Hypothalamus (tissue), 51 donors: ENCODE measurements around the gene ZNF429.
"Not testable (repeated sequence)": the region's sequence is repeated elsewhere in the genome, so short reads cannot be mapped to it uniquely, and the experiment has no call there.

Experiments used
- DNase-seq, 51 donors: peaks; one replicate each; lab custom pipeline; 2025; lab: John Stamatoyannopoulos, UW

The ZNF429 gene

GRCh38 chr19:21505459-21506451 is at the start of gene ZNF429:
ZNF429 (plus strand) TSS chr19:21505602; CDS start chr19:21505772, 170 bp downstream.
- DNase-seq, result peak; percentile 54 to 95 (median 85)

DNA sequence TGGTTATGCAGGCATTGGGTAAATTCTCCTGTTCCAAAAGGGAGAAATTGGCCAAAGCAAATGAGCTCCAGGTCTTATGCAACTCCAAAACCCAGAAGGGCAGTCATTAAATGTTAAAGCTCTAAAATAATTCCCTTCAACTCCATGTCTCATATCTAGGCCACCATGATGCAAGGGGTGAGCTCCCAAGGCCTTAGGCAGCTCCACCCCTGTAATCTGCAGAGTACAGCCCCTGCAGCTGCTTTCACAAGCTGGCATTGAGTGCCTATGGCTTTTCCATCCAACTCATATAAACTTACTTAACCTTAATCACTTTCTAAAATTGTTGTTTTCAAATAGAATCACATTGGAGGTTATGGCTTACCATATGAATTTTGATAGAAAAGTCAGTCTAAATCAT is 44.7 kb upstream of the ZNF429 start:
- no peak for DNase-seq

GRCh38 chr19:21462540-21462939 is 42.9 kb upstream of the ZNF429 start:
- DNase-seq, result no peak

GRCh38 chr19:21463449-21464105 is 41.8 kb upstream of the ZNF429 start:
- peak in 23 of 51 donors; percentile 4 to 51 (median 19) for DNase-seq

DNA sequence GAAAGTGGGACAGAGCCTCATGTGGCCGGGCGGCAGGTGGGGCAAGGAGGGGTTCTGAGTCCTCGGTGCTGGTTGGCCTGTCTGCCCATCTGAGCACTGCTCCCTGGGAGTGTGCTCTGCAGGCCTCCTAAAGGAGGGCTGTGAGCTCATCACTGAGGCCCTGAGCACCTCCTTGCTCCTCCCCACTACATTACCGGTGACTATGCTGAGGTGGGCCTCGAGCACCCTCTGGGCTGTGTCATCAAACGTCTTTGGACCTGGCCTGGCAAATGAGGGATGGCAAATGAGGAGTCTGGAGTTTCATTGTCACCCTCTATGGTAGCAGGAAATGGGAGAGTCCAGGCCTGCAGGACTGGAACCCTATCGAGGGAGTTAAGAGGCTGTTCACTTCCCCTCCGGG is 38.8 kb upstream of the ZNF429 start:
- DNase-seq, result no peak

GRCh38 chr19:21468791-21469190 is 36.6 kb upstream of the ZNF429 start:
- DNase-seq, result no peak

DNA sequence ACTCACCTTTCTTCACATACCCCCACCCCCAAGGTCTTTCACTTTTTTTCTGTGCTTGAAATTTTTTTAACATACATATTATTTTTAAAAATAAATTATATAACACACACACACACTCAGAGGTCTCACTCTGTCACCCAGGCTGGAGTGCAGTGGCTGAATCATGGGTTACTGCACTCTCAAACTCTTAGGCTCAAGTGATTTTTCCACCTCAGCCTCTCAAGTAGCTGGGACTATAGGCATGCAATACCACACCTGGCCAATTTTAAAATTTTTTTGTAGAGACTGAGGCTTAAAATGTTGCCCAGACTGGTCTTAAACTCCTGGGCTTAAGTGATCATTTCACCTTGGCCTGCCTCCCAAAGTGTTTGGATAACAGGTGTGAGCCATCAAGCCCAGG is 32.9 kb upstream of the ZNF429 start:
- no peak for DNase-seq

DNA sequence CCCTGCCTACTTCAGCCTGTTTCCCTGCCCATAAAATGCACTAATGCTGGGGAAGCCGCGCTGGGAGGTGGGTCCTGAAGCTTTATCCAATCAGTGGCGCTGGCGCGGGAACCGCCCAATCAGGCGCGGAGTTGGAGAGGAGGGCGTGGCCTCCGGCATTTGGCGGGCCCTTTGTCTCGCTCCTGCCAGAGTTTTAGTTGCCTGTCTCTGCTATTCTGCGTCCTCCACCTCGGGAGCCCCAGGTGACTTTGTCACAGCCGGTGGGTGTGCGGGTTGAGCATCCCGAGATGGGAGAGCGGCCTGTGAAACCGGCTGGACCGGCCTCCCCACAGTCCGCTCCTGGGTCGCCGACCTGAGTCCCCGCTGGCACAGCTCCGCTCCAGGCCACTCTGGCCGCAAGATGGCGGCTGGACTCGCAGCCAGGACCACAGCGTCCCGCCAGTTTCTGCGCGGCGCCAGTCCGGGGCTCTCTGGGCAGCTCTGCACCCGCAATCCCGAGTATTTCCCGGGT is 30.7 kb upstream of the ZNF429 start:
- DNase-seq, result peak in 50 of 51 donors; percentile 11 to 87 (median 66)

DNA sequence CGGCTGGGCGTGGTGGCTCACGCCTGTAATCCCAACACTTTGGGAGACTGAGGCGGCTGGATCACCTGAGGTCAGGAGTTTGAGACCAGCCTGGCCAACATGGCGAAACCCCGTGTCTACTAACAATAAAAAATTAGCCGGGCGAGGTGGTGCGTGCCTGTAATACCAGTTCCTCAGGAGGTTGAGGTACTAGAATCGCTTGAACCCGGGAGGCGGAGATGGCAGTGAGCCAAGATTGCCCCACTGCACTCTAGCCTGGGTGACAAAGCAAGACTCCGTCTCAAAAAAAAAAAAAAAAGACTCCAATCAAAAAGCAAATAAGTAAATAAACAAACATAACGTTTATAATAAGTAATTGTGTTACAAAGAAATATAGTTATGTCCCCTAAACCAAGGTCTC is 23.0 kb upstream of the ZNF429 start:
- DNase-seq, result not testable (repeated sequence)

DNA sequence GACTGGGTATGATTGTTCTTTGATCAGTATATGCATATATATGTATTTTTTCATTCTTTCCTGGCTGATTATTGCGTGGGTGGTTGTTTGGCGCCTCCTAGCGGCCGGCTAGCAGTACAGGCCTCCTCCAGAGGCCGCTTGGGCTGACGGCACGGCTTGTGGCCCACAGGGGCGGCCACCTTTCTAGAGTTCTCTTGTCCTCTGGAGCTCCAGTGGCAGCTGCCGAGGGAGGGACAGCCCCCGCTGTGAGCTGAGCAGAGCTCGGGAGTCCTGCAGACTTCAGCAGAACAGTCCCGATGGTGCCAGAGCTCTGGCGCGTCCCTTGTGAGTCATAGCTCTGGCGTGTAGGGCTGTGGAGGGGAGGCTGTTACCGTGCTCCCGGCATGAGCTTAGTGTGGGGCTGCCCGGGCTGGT is 22.5 kb upstream of the ZNF429 start:
- DNase-seq, result peak in 25 of 51 donors; percentile 0 to 44 (median 8)

GRCh38 chr19:21483589-21484170 is 21.7 kb upstream of the ZNF429 start:
- peak in 14 of 51 donors; percentile 2 to 31 (median 10) for DNase-seq

DNA sequence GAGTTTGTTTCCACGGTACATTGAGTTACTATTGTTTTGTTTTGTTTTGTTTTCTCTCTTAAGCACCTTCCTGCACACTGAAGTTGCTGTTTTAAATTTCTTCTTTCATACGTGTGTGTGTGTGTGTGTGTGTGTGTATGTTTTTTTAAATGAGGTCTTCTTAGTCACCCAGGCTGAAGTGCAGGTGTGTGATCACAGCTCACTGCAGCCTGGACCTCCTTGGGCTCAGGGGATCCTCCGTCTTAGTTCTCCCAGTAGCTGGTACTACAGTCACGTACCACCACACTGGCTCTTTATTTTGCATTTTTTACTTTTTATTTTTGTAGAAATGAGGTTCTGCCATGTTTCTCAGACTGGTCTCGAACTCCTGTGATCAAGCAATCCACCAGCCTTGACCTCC is 20.8 kb upstream of the ZNF429 start:
- no peak for DNase-seq

GRCh38 chr19:21485926-21486325 is 19.5 kb upstream of the ZNF429 start:
- no peak for DNase-seq

DNA sequence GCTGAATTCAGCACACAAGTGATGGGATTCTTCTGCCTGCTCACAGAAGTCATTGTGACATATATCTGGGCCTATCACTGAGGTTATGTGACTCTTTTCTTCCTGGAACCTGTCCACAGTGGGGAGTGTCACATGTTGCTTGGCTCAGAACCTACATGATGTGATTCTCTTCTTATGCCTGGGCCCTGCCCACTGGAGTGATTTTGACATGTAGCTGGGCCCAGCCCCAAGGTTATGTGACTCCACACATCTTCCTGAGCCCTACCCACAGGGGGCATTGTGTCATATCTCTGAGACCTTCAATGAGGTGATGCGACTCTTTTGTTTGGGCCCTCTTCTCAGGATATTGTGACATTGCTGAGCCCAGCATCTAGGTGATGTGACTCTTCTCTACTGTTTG is 17.4 kb upstream of the ZNF429 start:
- DNase-seq, result no peak

GRCh38 chr19:21491146-21491545 is 14.3 kb upstream of the ZNF429 start:
- DNase-seq, result no peak

DNA sequence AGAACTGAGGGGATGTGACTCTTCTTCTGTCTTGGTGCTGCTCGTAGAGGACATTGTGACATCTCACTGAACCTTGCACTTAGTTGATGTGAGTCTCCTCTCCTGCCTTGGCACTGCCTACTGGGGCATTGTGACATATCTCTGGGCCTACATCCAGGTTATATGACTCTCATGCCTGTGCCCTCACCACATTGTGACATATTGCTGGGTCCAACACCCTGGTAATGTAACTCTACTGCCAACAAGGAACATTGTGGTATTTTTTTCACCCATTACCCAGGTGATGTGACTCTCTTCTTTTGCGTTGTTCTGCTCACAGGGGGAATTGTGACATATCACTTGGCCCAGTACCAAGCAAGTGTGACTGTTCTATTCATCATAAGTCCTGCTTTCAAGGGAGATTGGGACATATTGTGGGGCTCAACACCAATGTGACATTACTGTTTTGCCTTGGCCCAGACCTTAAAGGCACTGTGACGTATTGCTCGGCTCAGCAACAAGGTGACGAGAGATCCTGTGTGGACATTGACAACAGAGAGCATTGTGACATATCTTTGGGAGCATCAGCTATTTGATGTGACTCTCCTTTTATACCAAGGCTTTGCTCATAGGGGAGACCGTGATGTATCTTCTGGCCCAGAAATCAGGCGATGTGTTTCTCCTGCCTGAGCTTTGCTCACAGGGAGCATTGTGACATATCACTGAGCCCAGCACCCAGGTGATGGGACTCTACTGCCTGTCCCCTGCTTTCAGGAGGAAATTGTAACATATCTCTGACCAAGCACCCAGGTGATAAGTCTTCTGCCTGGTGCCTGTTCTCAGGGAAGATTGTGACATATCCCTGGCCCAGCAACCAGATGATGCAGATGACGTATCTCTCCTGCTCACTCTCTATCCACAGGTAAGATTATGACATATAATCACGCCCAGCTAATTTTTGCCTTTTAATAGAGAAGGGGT is 12.2 kb upstream of the ZNF429 start:
- no peak for DNase-seq

GRCh38 chr19:21496876-21497275 is 8.5 kb upstream of the ZNF429 start:
- DNase-seq, result no peak

GRCh38 chr19:21498651-21499050 is 6.8 kb upstream of the ZNF429 start:
- DNase-seq, result no peak

DNA sequence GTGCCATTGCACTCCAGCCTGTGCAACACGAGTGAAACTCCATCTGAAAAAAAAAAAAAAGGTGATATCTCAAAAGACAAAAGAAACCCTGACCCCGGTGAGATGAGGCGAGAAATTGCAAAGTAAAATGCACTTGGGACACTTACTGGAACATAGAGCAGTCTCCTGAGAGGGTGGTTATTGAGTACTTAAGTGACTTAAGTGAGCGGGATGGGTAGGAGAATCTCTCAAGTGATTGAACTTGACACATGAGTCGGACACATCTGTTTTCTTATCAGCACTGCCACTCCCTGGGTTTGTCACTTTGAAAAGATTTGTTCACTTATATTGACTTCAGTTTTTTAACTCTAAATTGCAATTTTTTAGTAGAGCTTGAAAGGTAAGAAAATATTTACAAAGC is 2.8 kb downstream of the ZNF429 start:
- DNase-seq, result no peak

GRCh38 chr19:21511058-21511457 is 5.7 kb downstream of the ZNF429 start:
- not testable (repeated sequence) for DNase-seq
